Dedifferentiated amniotic fluid mesenchymal stem cell (primary cell): ENCODE data around the gene RNF11.
A peak's percentile ranks its signal among the peaks of the same experiment; 100 is the strongest.
"Not testable (repeated sequence)": the region's sequence is repeated elsewhere in the genome, so short reads cannot be mapped to it uniquely, and the experiment has no call there.

Source experiments
- DNase-seq: peaks from one replicate; pipeline ENCODE4 v3.0.0-alpha.2; 2016; ENCODE audit errors: extremely low spot score

The RNF11 gene

GRCh38 chr1:51227231-51227960 lies 8.7 kb upstream of the RNF11 start:
- DNase-seq: not testable (repeated sequence)

GRCh38 chr1:51228471-51228870 lies 7.6 kb upstream of the RNF11 start:
- not testable (repeated sequence) for DNase-seq

GRCh38 chr1:51230501-51231078 lies 5.5 kb upstream of the RNF11 start:
- no peak for DNase-seq

- DNase-seq: no peak
These were observed 5.0 kb upstream of the RNF11 start for GRCh38 chr1:51231120-51231519.

- no peak for DNase-seq
These were observed 4.2 kb upstream of the RNF11 start for GRCh38 chr1:51231896-51232295.

GRCh38 chr1:51234236-51234635 lies 1.8 kb upstream of the RNF11 start:
- not testable (repeated sequence) for DNase-seq

GRCh38 chr1:51234721-51235425 lies 1.2 kb upstream of the RNF11 start:
- no peak for DNase-seq

- DNase-seq: peak; percentile 30
These were observed 668 bp downstream of the RNF11 start for GRCh38 chr1:51236531-51237350.

- peak; percentile 61 for DNase-seq
These were observed 1.4 kb downstream of the RNF11 start for GRCh38 chr1:51237351-51238033.

- no peak for DNase-seq
These were observed 1.9 kb downstream of the RNF11 start for GRCh38 chr1:51238034-51238403.

- DNase-seq: no peak
These were observed 4.0 kb downstream of the RNF11 start for GRCh38 chr1:51240084-51240483.

GRCh38 chr1:51241119-51241518 lies 5.0 kb downstream of the RNF11 start:
- DNase-seq: no peak

- DNase-seq: no peak
These were observed 6.5 kb downstream of the RNF11 start for GRCh38 chr1:51242546-51242945.

GRCh38 chr1:51247022-51247421 lies 10.9 kb downstream of the RNF11 start:
- DNase-seq: no peak

- DNase-seq: no peak
These were observed 11.4 kb downstream of the RNF11 start for GRCh38 chr1:51247499-51247898.

GRCh38 chr1:51249445-51249844 lies 13.4 kb downstream of the RNF11 start:
- no peak for DNase-seq

GRCh38 chr1:51250729-51251128 lies 14.7 kb downstream of the RNF11 start:
- DNase-seq: not testable (repeated sequence)

- DNase-seq: not testable (repeated sequence)
These were observed 15.1 kb downstream of the RNF11 start for GRCh38 chr1:51251165-51251564.

- no peak for DNase-seq
These were observed 16.3 kb downstream of the RNF11 start for GRCh38 chr1:51252366-51252765.

GRCh38 chr1:51253691-51254090 lies 17.6 kb downstream of the RNF11 start:
- no peak for DNase-seq

GRCh38 chr1:51255331-51255730 lies 19.3 kb downstream of the RNF11 start:
- no peak for DNase-seq
